ENCODE results near the gene AKT2.
A peak's percentile ranks its signal among the peaks of the same experiment; 100 is the strongest.

DNA sequence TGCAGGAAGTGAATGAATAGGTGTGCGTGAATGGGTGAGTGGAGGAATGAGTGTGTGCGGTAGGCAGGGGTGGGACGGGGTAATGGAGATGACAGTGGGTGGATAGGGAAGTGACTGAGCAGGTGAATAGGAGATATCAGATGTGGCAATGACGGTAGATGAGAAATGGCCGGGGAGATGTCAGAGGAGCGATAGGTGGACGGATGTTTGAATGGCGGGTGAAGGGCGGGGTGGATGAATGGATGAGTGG lies 68.4 kb downstream of the AKT2 start:
- TF ChIP-seq, protein P1, sequence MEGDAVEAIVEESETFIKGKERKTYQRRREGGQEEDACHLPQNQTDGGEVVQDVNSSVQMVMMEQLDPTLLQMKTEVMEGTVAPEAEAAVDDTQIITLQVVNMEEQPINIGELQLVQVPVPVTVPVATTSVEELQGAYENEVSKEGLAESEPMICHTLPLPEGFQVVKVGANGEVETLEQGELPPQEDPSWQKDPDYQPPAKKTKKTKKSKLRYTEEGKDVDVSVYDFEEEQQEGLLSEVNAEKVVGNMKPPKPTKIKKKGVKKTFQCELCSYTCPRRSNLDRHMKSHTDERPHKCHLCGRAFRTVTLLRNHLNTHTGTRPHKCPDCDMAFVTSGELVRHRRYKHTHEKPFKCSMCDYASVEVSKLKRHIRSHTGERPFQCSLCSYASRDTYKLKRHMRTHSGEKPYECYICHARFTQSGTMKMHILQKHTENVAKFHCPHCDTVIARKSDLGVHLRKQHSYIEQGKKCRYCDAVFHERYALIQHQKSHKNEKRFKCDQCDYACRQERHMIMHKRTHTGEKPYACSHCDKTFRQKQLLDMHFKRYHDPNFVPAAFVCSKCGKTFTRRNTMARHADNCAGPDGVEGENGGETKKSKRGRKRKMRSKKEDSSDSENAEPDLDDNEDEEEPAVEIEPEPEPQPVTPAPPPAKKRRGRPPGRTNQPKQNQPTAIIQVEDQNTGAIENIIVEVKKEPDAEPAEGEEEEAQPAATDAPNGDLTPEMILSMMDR (conservative IDR thresholded peaks at IDR 0.05; ENCODE audit: low read depth, low read length), result no peak
- peak; percentile 67 for TF ChIP-seq EZH2 (IDR thresholded peaks at IDR 0.05; ENCODE audit: borderline replicate concordance, low read depth, low read length, poor library complexity, severe bottlenecking)
